Gastrocnemius medialis (tissue), 4 donors: Measurements from ENCODE around the gene PLCG1. TPM values are rescaled to one million over a fixed set of nuclear protein-coding genes. Genes with fewer than 3 reads are reported as not detected.
A peak's percentile ranks its signal among the peaks of the same experiment; 100 is the strongest.

Experiments
- ATAC-seq, 2 donors: fragments of 150-250 bp; one replicate each; pipeline ENCODE4 v1.9.1; 2016
- DNase-seq, 2 donors: peaks; one replicate each; pipeline ENCODE4 v3.0.0-alpha.2; 2019
- H3K27ac ChIP-seq, 4 donors: fragments of 200-600 bp; sonication (generic); 1 replicate in 1 of 4; 2 replicates in 3 of 4; pipeline ENCODE4 v1.5.1; 2016 to 2018; ENCODE audit warnings: mild to moderate bottlenecking in 2 of 4, moderate library complexity in 1 of 4
- H3K27me3 ChIP-seq, 3 donors: fragments of 200-600 bp; sonication (generic) in 2 of 3; 1 replicate in 1 of 3; 2 replicates in 2 of 3; pipeline versions ENCODE4 v1.5.1 to v1.6.0; 2016 to 2019; ENCODE audit warnings: mild to moderate bottlenecking in 1 of 3, moderate library complexity in 1 of 3
- H3K36me3 ChIP-seq, 2 donors: fragments of 200-600 bp; sonication (generic) in 1 of 2; one replicate each; pipeline ENCODE4 v1.5.1; 2017 to 2018
- H3K4me1 ChIP-seq, 2 donors: fragments of 200-600 bp; sonication (generic) in 1 of 2; one replicate each; pipeline ENCODE4 v1.5.1; 2016 to 2017; ENCODE audit warnings: mild to moderate bottlenecking in 2 of 2
- H3K4me3 ChIP-seq, 4 donors: fragments of 200-600 bp; sonication (generic) in 3 of 4; 1 replicate in 1 of 4; 2 replicates in 3 of 4; pipeline ENCODE4 v1.5.1; 2016 to 2019; ENCODE audit warnings: mild to moderate bottlenecking in 2 of 4
- H3K9me3 ChIP-seq, 3 donors: fragments of 200-600 bp; sonication (generic) in 2 of 3; 1 replicate in 1 of 3; 2 replicates in 2 of 3; pipeline ENCODE4 v1.5.1; 2016 to 2019
- CTCF ChIP-seq, 5 experiments: fragments of 450-650 bp in 3 of 5; fragments of 200-600 bp in 2 of 5; sonication (generic) in 2 of 5; IDR thresholded peaks in 4 of 5; conservative IDR thresholded peaks in 1 of 5; 1 replicate in 4 of 5; 2 replicates in 1 of 5; pipeline ENCODE4 v1.5.1; 2016 to 2019; ENCODE audit warnings: antibody characterized with exemption in 5 of 5, mild to moderate bottlenecking in 3 of 5, moderate library complexity in 3 of 5
- POLR2A ChIP-seq, 2 donors: fragments of 450-650 bp; IDR thresholded peaks; one replicate each; pipeline ENCODE4 v1.6.1; 2017; ENCODE audit warnings: antibody characterized with exemption in 2 of 2, mild to moderate bottlenecking in 2 of 2, moderate library complexity in 2 of 2
- in situ Hi-C, 4 donors: fragments of 200-750 bp; cut with MboI; loops; one replicate each; pipeline versions ENCODE4 v1.15.0 to v1.8.0; 2017; ENCODE audit warnings: low sequenced_read_pairs in 4 of 4
- intact Hi-C: fragments of 100-400 bp; cut with DNase I; formaldehyde crosslinking; loops from one replicate; pipeline ENCODE4 v1.15.1; 2023; ENCODE audit warnings: low total_unique reads
- total RNA-seq, 4 donors: library from RNA; depleted of rRNA; stranded (reverse); fragments of >200 nt; gene quantifications; one replicate each; pipeline versions ENCODE4 v1.1.0 to v1.2.3, GENCODE V29; 2016

The PLCG1 gene
- total RNA-seq, 4 donors from 2014 or later: 19.9 to 58.0 (median 35.0) TPM

DNA sequence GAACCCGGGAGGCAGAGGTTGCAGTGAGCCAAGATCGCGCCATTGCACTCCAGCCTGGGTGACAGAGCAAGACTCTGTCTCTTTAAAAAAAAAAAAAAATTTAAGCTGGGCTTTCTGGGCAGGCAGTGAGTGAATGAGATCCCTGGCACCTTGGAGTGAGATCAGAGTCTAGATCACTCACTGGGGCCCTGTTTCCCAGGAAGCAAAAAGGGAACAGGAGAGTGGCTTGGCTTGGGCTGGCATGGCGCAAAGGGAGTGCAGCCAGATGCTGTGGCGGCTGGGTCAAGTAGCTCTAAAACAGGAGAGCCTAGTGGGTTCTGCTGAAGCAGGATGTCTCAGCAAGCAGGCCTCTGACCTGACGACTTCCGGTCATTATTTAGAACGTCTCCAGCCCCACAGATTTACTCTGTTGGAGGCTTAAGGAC lies 10.4 kb downstream of the PLCG1 start:
- DNase-seq (peak; percentile 25 to 76), ATAC-seq (peak; percentile 69 to 95)
- intact Hi-C loops: no loop called here

GRCh38 chr20:41148942-41149341 lies 11.6 kb downstream of the PLCG1 start:
- intact Hi-C loops: no loop called here
- Histone ChIP-seq H3K27me3 (no peaks in the 10 kb centered on the region), H3K27ac (peak overlapping the region; percentile 69 to 99 (median 94)), H3K4me3 (no peak overlapping the region), H3K36me3 (no peaks in the 10 kb centered on the region), H3K4me1 (peaks cover 77 to 90% of the 10 kb centered on the region in 2 donors), H3K9me3 (no peaks in the 10 kb centered on the region)
- TF ChIP-seq CTCF (IDR thresholded peaks at IDR 0.05 in 4 of 5, conservative IDR thresholded peaks at IDR 0.05 in 1 of 5) (no peak), POLR2A (IDR thresholded peaks at IDR 0.05) (no peak)
- no peak for ATAC-seq
- in situ Hi-C loops: no loop called here
- DNase-seq: no peak

More for the DNA sequence above, 10.4 kb downstream of the PLCG1 start:
- H3K4me3 ChIP-seq: no peak overlapping the region
- H3K4me1 ChIP-seq: peaks cover 78 to 90% of the 10 kb centered on the region in 2 donors
- TF ChIP-seq POLR2A (IDR thresholded peaks at IDR 0.05) (no peak), CTCF (IDR thresholded peaks at IDR 0.05 in 4 of 5, conservative IDR thresholded peaks at IDR 0.05 in 1 of 5) (no peak)
- in situ Hi-C loops: no loop called here
- H3K27ac ChIP-seq: peak overlapping the region; percentile 69 to 99 (median 94)
- no peaks in the 10 kb centered on the region for H3K27me3 ChIP-seq
- no peaks in the 10 kb centered on the region for H3K9me3 ChIP-seq
- H3K36me3 ChIP-seq: no peaks in the 10 kb centered on the region

DNA sequence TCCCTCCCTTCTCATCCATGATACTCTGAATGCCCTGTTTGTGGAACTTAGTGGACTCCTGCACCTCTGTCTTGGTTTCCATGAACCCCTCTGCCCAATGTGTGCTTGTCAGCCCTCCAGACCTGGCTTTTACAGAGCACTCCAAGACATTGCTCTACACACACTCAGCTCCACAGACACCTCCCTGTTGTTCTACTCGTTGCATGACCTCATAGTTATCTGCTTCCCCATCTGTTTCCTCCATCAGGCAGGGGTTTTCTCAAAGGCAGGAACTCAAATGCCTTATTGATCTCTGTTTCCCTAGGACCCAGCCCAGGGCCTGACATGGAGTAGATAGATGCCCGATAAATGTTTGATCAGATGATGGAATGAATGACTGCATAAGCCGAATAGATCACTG lies 13.3 kb downstream of the PLCG1 start:
- Histone ChIP-seq H3K4me1 (peaks cover 81 to 91% of the 10 kb centered on the region in 2 donors), H3K9me3 (no peaks in the 10 kb centered on the region), H3K36me3 (no peaks in the 10 kb centered on the region), H3K27ac (peak overlapping the region in 3 of 4 donors; percentile 55 to 99 (median 97)), H3K27me3 (no peaks in the 10 kb centered on the region), H3K4me3 (no peak overlapping the region)
- in situ Hi-C loops: no loop called here
- ATAC-seq: no peak
- TF ChIP-seq CTCF (IDR thresholded peaks at IDR 0.05 in 4 of 5, conservative IDR thresholded peaks at IDR 0.05 in 1 of 5): no peak
- no peak for TF ChIP-seq POLR2A (IDR thresholded peaks at IDR 0.05)
- DNase-seq: no peak
- intact Hi-C loops: no loop called here

GRCh38 chr20:41151134-41151869 lies 14.0 kb downstream of the PLCG1 start:
- DNase-seq: no peak
- H3K27me3 ChIP-seq: no peaks in the 10 kb centered on the region
- no peak overlapping the region for H3K4me3 ChIP-seq
- in situ Hi-C loops: no loop called here
- H3K27ac ChIP-seq: peak overlapping the region; percentile 1 to 99 (median 44)
- H3K4me1 ChIP-seq: peaks cover 81 to 91% of the 10 kb centered on the region in 2 donors
- intact Hi-C loops: no loop called here
- H3K36me3 ChIP-seq: no peaks in the 10 kb centered on the region
- no peaks in the 10 kb centered on the region for H3K9me3 ChIP-seq
- no peak for ATAC-seq
- TF ChIP-seq CTCF (IDR thresholded peaks at IDR 0.05 in 4 of 5, conservative IDR thresholded peaks at IDR 0.05 in 1 of 5) (no peak), POLR2A (IDR thresholded peaks at IDR 0.05) (no peak)
